C4-2B (cell line): ENCODE measurements around the gene C16orf86.

Experiments
- CTCF ChIP-seq: fragments of 450-650 bp; conservative IDR thresholded peaks from 2 replicates; pipeline ENCODE4 v1.5.1; 2017; ENCODE audit warnings: mild to moderate bottlenecking
- ZFX ChIP-seq: fragments of 450-650 bp; IDR thresholded peaks from 2 replicates; pipeline ENCODE4 v1.6.1; 2017

DNA sequence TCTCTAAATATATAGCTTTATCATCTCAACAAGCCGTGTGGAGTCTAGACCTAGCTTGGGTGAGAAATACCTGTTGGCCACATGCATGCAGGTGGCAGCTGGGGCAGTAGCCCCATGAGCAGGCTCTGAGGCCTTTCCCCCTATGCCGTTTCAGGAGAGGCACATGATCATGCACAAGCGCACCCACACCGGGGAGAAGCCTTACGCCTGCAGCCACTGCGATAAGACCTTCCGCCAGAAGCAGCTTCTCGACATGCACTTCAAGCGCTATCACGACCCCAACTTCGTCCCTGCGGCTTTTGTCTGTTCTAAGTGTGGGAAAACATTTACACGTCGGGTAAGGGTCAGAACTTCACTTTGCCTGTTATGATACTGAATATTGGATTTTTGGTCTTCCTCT, 38.4 kb upstream of the C16orf86 start:
- TF ChIP-seq CTCF: no peak
- TF ChIP-seq ZFX: no peak
